GM21381 (cell line): ENCODE measurements around the gene ZNHIT1.
A peak's percentile ranks its signal among the peaks of the same experiment; 100 is the strongest.

Experiments
- ATAC-seq: cut with Tn5 transposase; IDR thresholded peaks from one replicate; pipeline ENCODE4 v1.9.1; 2021; ENCODE audit warnings: mild to moderate bottlenecking, moderate library complexity; ENCODE audit not compliant: unreplicated experiment

The ZNHIT1 gene

GRCh38 chr7:101217388-101218235 is at the start of gene ZNHIT1, which contains the start of gene PLOD3:
TSS of gene ZNHIT1 (plus strand) at chr7:101218165. CDS start at chr7:101218196, 31 bp downstream.
TSS of gene PLOD3 (minus strand) at chr7:101217581. CDS start at chr7:101217274, 307 bp downstream.
- peak; percentile 62 for ATAC-seq

GRCh38 chr7:101168412-101169049 is 49.4 kb upstream of the ZNHIT1 start:
- no peak for ATAC-seq

GRCh38 chr7:101169110-101169837 is 48.7 kb upstream of the ZNHIT1 start:
- ATAC-seq: no peak

GRCh38 chr7:101169838-101170551 is 48.0 kb upstream of the ZNHIT1 start:
- ATAC-seq: no peak

GRCh38 chr7:101170617-101171441 is 47.1 kb upstream of the ZNHIT1 start:
- no peak for ATAC-seq

GRCh38 chr7:101171442-101171837 is 46.5 kb upstream of the ZNHIT1 start:
- no peak for ATAC-seq

- ATAC-seq: no peak
Measured at GRCh38 chr7:101172005-101172853, 45.7 kb upstream of the ZNHIT1 start.

- ATAC-seq: no peak
Measured at GRCh38 chr7:101172854-101173751, 44.9 kb upstream of the ZNHIT1 start.

- ATAC-seq: no peak
Measured at GRCh38 chr7:101173752-101174244, 44.2 kb upstream of the ZNHIT1 start.

GRCh38 chr7:101174322-101174854 is 43.6 kb upstream of the ZNHIT1 start:
- no peak for ATAC-seq

- no peak for ATAC-seq
Measured at GRCh38 chr7:101175664-101176063, 42.3 kb upstream of the ZNHIT1 start.

- no peak for ATAC-seq
Measured at GRCh38 chr7:101177644-101178043, 40.3 kb upstream of the ZNHIT1 start.

- ATAC-seq: no peak
Measured at GRCh38 chr7:101179117-101179516, 38.8 kb upstream of the ZNHIT1 start.

- ATAC-seq: no peak
Measured at GRCh38 chr7:101179713-101180112, 38.3 kb upstream of the ZNHIT1 start.

- no peak for ATAC-seq
Measured at GRCh38 chr7:101180130-101180755, 37.7 kb upstream of the ZNHIT1 start, which contains the start of gene NAT16. TSS of gene NAT16 (minus strand) at chr7:101180293. CDS start at chr7:101174807, 5,486 bp downstream.

- no peak for ATAC-seq
Measured at GRCh38 chr7:101185258-101185839, 32.6 kb upstream of the ZNHIT1 start.

- no peak for ATAC-seq
Measured at GRCh38 chr7:101186194-101186593, 31.8 kb upstream of the ZNHIT1 start.
